Adipocyte (in vitro differentiated cells): ENCODE data around the gene ELOVL6.
A peak's percentile ranks its signal among the peaks of the same experiment; 100 is the strongest.

ENCODE experiments used
- DNase-seq: peaks from one replicate; pipeline ENCODE4 v3.0.0-alpha.2; 2015; ENCODE audit warnings: low read depth
- H3K27me3 ChIP-seq: replicated peaks from 2 replicates; pipeline ENCODE4 v1.7.0; 2013; ENCODE audit warnings: mild to moderate bottlenecking, low read length, moderate library complexity; ENCODE audit not compliant: control insufficient read depth, insufficient read depth
- H3K36me3 ChIP-seq: 2 replicates; pipeline ENCODE4 v1.7.0; 2013; ENCODE audit warnings: low read length, mild to moderate bottlenecking, moderate library complexity; ENCODE audit not compliant: control insufficient read depth, insufficient read depth, severe bottlenecking
- H3K4me1 ChIP-seq: 2 replicates; pipeline ENCODE4 v1.7.0; 2013; ENCODE audit warnings: mild to moderate bottlenecking, low read length, moderate library complexity; ENCODE audit not compliant: control insufficient read depth, insufficient read depth
- H3K4me3 ChIP-seq: 2 replicates; pipeline ENCODE4 v1.7.0; 2013; ENCODE audit warnings: mild to moderate bottlenecking, low read length, moderate library complexity
- H3K9ac ChIP-seq: 2 replicates; pipeline ENCODE4 v1.7.0; 2013; ENCODE audit warnings: mild to moderate bottlenecking, low read length, moderate library complexity
- H3K9me3 ChIP-seq: 2 replicates; pipeline ENCODE4 v1.7.0; 2013; ENCODE audit warnings: mild to moderate bottlenecking, low read length, moderate library complexity; ENCODE audit not compliant: control insufficient read depth

ELOVL6 gene

GRCh38 chr4:110074570-110074969, 123.8 kb downstream of the ELOVL6 start:
- H3K9ac ChIP-seq: no peak overlapping the region
- no peaks in the 10 kb centered on the region for H3K9me3 ChIP-seq
- peaks cover 12% of the 10 kb centered on the region for H3K4me1 ChIP-seq
- no peak overlapping the region for H3K4me3 ChIP-seq
- H3K27me3 ChIP-seq: no peaks in the 10 kb centered on the region
- H3K36me3 ChIP-seq: peaks cover 22% of the 10 kb centered on the region
- no peak for DNase-seq

DNA sequence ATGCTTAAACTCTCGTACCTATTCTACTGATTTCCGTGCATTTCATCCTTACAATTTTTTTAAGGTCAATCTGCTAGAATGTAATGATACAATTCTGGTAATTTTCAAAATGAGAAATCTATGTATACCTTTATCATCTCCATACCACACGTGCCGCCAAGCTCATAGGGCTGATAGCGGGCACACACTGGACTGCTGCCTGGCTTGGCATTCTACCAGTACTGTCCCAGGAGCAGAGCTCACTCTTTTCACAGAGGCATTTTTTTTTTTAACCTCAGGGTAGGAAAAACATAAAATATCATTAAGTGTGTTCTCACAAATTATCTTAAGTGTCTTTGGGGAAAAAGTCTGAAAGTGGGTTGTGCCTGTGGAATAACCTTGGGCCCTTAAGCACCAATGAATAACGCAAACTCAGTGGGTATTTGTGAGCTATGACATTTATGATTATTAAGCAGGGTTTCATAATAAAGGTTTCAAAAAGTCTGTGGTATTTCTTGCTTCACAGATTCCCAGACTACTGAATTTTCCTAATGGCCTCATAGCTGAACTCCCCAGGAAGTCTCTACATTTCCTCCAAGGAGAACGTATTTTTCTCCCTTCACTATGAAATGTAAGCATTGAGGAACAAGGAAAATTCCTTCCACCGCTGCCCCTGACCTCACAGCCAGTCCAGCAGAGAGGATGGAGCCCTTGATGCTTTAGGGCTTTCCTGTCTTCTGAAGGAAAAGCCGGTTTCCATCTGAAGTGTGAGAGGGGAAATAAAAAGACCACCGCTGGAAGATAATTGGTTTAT, 125.2 kb downstream of the ELOVL6 start:
- Histone ChIP-seq H3K9ac (no peak overlapping the region), H3K27me3 (no peaks in the 10 kb centered on the region), H3K4me3 (no peak overlapping the region), H3K4me1 (peaks cover 12% of the 10 kb centered on the region), H3K36me3 (peaks cover 27% of the 10 kb centered on the region), H3K9me3 (no peaks in the 10 kb centered on the region)
- DNase-seq: no peak

- peaks cover 27% of the 10 kb centered on the region for H3K36me3 ChIP-seq
- H3K9me3 ChIP-seq: no peaks in the 10 kb centered on the region
- DNase-seq: no peak
- H3K27me3 ChIP-seq: no peaks in the 10 kb centered on the region
- no peak overlapping the region for H3K9ac ChIP-seq
- H3K4me3 ChIP-seq: no peak overlapping the region
- peaks cover 12% of the 10 kb centered on the region for H3K4me1 ChIP-seq
Measured at GRCh38 chr4:110071466-110071865, 126.9 kb downstream of the ELOVL6 start.

GRCh38 chr4:110068248-110068647, 130.2 kb downstream of the ELOVL6 start:
- no peaks in the 10 kb centered on the region for H3K9me3 ChIP-seq
- no peaks in the 10 kb centered on the region for H3K27me3 ChIP-seq
- H3K36me3 ChIP-seq: peaks cover 15% of the 10 kb centered on the region
- H3K4me1 ChIP-seq: peaks cover 5% of the 10 kb centered on the region
- no peak for DNase-seq
- H3K9ac ChIP-seq: no peak overlapping the region
- no peak overlapping the region for H3K4me3 ChIP-seq

DNA sequence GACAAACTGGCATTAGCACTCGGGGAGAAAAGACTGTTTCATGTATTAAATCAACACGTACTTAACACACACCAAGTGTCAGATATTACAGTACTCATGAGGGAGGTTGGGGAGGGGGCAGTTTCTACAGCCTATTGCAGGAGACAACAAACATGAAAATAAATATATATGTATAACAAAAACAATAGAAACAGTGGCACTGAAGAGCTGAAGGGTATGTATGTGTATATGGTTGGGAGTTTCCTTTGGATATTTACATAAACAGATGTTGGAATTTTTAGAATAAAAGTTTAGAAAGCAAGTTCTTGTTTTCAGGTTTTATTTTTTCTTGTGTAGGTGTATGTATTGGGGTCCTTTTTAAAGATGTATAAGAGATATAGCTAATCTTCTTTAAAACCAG, 133.5 kb downstream of the ELOVL6 start:
- no peak overlapping the region for H3K9ac ChIP-seq
- no peaks in the 10 kb centered on the region for H3K27me3 ChIP-seq
- no peak overlapping the region for H3K4me3 ChIP-seq
- H3K36me3 ChIP-seq: peaks cover 11% of the 10 kb centered on the region
- DNase-seq: no peak
- H3K4me1 ChIP-seq: peaks cover 9% of the 10 kb centered on the region
- H3K9me3 ChIP-seq: no peaks in the 10 kb centered on the region

DNA sequence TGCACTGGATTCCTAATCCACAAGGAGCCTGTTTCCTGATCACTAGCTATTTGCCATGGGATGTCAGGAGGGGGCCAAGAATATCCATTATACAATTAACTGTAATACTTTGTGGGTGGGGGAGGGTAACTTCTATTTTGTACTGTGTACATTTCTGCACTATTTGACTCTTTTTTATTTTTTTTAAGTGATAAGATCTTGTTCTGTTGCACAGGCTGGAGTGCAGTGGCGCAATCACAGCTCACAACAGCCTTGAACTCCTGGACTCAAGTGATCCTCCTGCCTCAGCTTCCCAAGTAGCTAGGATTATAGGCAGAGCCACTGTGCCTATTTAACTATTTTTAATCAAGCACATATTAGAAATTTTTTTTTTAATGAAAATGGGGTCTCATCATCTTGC, 134.1 kb downstream of the ELOVL6 start:
- no peaks in the 10 kb centered on the region for H3K9me3 ChIP-seq
- peak; percentile 27 for DNase-seq
- H3K36me3 ChIP-seq: peaks cover 6% of the 10 kb centered on the region
- peaks cover 15% of the 10 kb centered on the region for H3K4me1 ChIP-seq
- no peak overlapping the region for H3K4me3 ChIP-seq
- H3K27me3 ChIP-seq: no peaks in the 10 kb centered on the region
- no peak overlapping the region for H3K9ac ChIP-seq

DNA sequence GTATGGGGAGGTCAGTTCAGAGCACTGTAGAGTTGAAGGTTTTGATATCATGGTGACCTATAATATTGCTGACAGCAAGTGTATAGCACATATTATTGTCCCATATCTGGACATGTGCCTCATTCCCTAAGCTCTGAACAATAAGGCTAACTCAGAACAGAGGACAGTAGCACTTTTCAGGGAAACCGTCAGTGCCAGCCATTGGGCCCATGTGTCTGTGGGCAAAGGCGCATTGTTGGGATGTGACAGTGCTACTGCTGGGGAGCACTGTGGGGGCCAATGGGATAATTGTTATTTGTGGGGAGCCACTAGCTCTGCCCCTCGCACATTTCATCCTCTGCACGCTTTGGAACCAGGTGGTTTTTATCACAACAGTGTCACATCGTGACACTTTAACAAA, 136.2 kb downstream of the ELOVL6 start:
- no peaks in the 10 kb centered on the region for H3K9me3 ChIP-seq
- DNase-seq: no peak
- peaks cover 20% of the 10 kb centered on the region for H3K36me3 ChIP-seq

DNA sequence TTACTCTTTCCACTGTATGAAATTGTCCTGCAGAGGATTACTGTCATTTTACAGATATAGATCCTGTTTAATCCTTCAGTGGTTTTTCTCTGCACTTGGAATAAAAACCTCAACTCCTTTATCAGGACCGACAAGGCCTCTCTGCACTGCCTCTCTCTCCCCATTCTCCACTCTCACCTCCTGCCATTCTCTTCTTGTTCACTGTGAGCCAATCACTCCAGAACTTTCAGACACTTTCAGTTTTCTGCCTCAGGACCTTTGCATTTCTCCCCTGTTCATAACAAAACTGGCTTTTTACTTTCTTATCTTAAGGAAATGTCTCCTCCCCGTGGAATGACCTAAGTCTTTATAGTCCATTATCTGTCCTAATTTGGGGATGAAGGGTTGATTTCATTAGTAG, 137.3 kb downstream of the ELOVL6 start:
- H3K27me3 ChIP-seq: no peaks in the 10 kb centered on the region
- H3K9me3 ChIP-seq: no peaks in the 10 kb centered on the region
- H3K9ac ChIP-seq: no peak overlapping the region
- no peak overlapping the region for H3K4me3 ChIP-seq
- peaks cover 16% of the 10 kb centered on the region for H3K4me1 ChIP-seq
- peaks cover 25% of the 10 kb centered on the region for H3K36me3 ChIP-seq
- DNase-seq: no peak

More for the DNA sequence above, 136.2 kb downstream of the ELOVL6 start:
- H3K4me3 ChIP-seq: no peak overlapping the region
- peaks cover 16% of the 10 kb centered on the region for H3K4me1 ChIP-seq
- H3K9ac ChIP-seq: no peak overlapping the region
- no peaks in the 10 kb centered on the region for H3K27me3 ChIP-seq

- peak; percentile 30 for DNase-seq
- Histone ChIP-seq H3K9me3 (no peaks in the 10 kb centered on the region), H3K27me3 (no peaks in the 10 kb centered on the region), H3K4me1 (peaks cover 21% of the 10 kb centered on the region), H3K9ac (no peak overlapping the region), H3K4me3 (no peak overlapping the region), H3K36me3 (peaks cover 23% of the 10 kb centered on the region)
Measured at GRCh38 chr4:110059556-110060191, 138.7 kb downstream of the ELOVL6 start.

- DNase-seq: no peak
- no peaks in the 10 kb centered on the region for H3K27me3 ChIP-seq
- H3K4me1 ChIP-seq: peaks cover 21% of the 10 kb centered on the region
- no peak overlapping the region for H3K4me3 ChIP-seq
- H3K9ac ChIP-seq: no peak overlapping the region
- peaks cover 23% of the 10 kb centered on the region for H3K36me3 ChIP-seq
- no peaks in the 10 kb centered on the region for H3K9me3 ChIP-seq
Measured at GRCh38 chr4:110058677-110059076, 139.7 kb downstream of the ELOVL6 start.

GRCh38 chr4:110055158-110055768, 143.2 kb downstream of the ELOVL6 start:
- no peaks in the 10 kb centered on the region for H3K27me3 ChIP-seq
- no peak overlapping the region for H3K4me3 ChIP-seq
- H3K4me1 ChIP-seq: peaks cover 16% of the 10 kb centered on the region
- H3K36me3 ChIP-seq: peaks cover 43% of the 10 kb centered on the region
- peak; percentile 31 for DNase-seq
- H3K9me3 ChIP-seq: no peaks in the 10 kb centered on the region
- no peak overlapping the region for H3K9ac ChIP-seq
